HG02973 (cell line): ENCODE measurements around the gene GOLIM4.
"Not testable (repeated sequence)": the region's sequence is repeated elsewhere in the genome, so short reads cannot be mapped to it uniquely, and the experiment has no call there.

Source experiments
- ATAC-seq: cut with Tn5 transposase; IDR thresholded peaks from one replicate; pipeline ENCODE4 v1.9.1; 2021; ENCODE audit warnings: moderate library complexity; ENCODE audit not compliant: unreplicated experiment

The GOLIM4 gene

GRCh38 chr3:168095611-168096209 is at the start of gene GOLIM4:
GOLIM4 (minus strand) TSS chr3:168095924; CDS start chr3:168095285, 639 bp downstream.
- peak; percentile 85 for ATAC-seq

GRCh38 chr3:168141405-168141998 is 45.8 kb upstream of the GOLIM4 start:
- ATAC-seq = peak; percentile 61

- no peak for ATAC-seq
Observed at GRCh38 chr3:168139947-168140346, 44.2 kb upstream of the GOLIM4 start.

GRCh38 chr3:168138421-168138820 is 42.7 kb upstream of the GOLIM4 start:
- ATAC-seq = no peak

GRCh38 chr3:168134931-168135330 is 39.2 kb upstream of the GOLIM4 start:
- ATAC-seq = no peak

- ATAC-seq = not testable (repeated sequence)
Observed at GRCh38 chr3:168130250-168130649, 34.5 kb upstream of the GOLIM4 start.

GRCh38 chr3:168128463-168128862 is 32.7 kb upstream of the GOLIM4 start:
- ATAC-seq = not testable (repeated sequence)

GRCh38 chr3:168127466-168127865 is 31.7 kb upstream of the GOLIM4 start:
- ATAC-seq = no peak

- no peak for ATAC-seq
Observed at GRCh38 chr3:168124791-168125190, 29.1 kb upstream of the GOLIM4 start.

GRCh38 chr3:168124291-168124690 is 28.6 kb upstream of the GOLIM4 start:
- ATAC-seq = no peak

- no peak for ATAC-seq
Observed at GRCh38 chr3:168123201-168124176, 27.8 kb upstream of the GOLIM4 start.

- no peak for ATAC-seq
Observed at GRCh38 chr3:168121184-168122017, 25.7 kb upstream of the GOLIM4 start.

GRCh38 chr3:168117853-168118313 is 22.2 kb upstream of the GOLIM4 start:
- ATAC-seq = no peak

- no peak for ATAC-seq
Observed at GRCh38 chr3:168117059-168117458, 21.3 kb upstream of the GOLIM4 start.

- ATAC-seq = no peak
Observed at GRCh38 chr3:168116279-168116678, 20.6 kb upstream of the GOLIM4 start.

- peak; percentile 48 for ATAC-seq
Observed at GRCh38 chr3:168113848-168114247, 18.1 kb upstream of the GOLIM4 start.

- ATAC-seq = no peak
Observed at GRCh38 chr3:168112894-168113293, 17.2 kb upstream of the GOLIM4 start.

GRCh38 chr3:168104361-168104760 is 8.6 kb upstream of the GOLIM4 start:
- no peak for ATAC-seq

- no peak for ATAC-seq
Observed at GRCh38 chr3:168102735-168103410, 7.1 kb upstream of the GOLIM4 start.
